T-helper 1 cell treated with Interleukin-12 subunit alpha and Interleukin-12 subunit beta and Interleukin-4 antibody, amounts not matched to agents 30 μg/mL and 1 μg/mL, for 36 hours (primary cell): ENCODE measurements around the gene DDX5.

Experiments
- H3K27ac Mint-ChIP-seq: one replicate; pipeline ENCODE4 v1.8.0; 2021; ENCODE audit warnings: mild to moderate bottlenecking, mixed read lengths
- H3K27me3 Mint-ChIP-seq: one replicate; pipeline ENCODE4 v1.8.0; 2021; ENCODE audit warnings: low read depth, mixed read lengths
- H3K36me3 Mint-ChIP-seq: one replicate; pipeline ENCODE4 v1.8.0; 2021; ENCODE audit warnings: low read depth, mixed read lengths
- H3K4me1 Mint-ChIP-seq: one replicate; pipeline ENCODE4 v1.8.0; 2021; ENCODE audit warnings: low read depth, mixed read lengths
- H3K4me3 Mint-ChIP-seq: one replicate; pipeline ENCODE4 v1.8.0; 2021; ENCODE audit warnings: mild to moderate bottlenecking, moderate library complexity, mixed read lengths
- H3K9me3 Mint-ChIP-seq: one replicate; pipeline ENCODE4 v1.8.0; 2021; ENCODE audit warnings: mixed read lengths

Gene DDX5

DNA sequence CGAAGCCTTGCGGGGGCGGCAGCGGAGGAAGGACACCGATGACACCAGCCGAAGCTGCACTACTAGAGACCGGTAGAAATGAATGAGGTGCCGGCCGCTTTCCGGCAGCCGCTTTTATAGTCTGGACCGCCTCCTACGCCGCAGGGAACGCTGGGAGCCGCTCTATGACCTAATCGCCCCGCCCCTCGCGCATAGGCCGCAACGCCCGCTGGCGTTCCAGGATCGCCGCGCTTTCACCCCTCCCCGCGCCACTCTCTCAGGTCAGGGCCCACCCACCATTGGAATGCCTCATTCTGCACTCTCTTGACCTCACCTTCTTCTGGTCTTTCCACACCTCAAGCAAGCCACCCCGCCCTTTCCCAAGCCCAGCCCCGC lies at the start of gene DDX5:
TSS of gene DDX5 (minus strand) at position 89 of the 375 bp plus-strand sequence. CDS start 170 bp downstream, outside the sequence.
- H3K36me3 Mint-ChIP-seq: peaks cover 54% of the 10 kb centered on the region
- H3K9me3 Mint-ChIP-seq: no peaks in the 10 kb centered on the region
- H3K27me3 Mint-ChIP-seq: no peaks in the 10 kb centered on the region
- peak within 1 kb of the TSS; percentile 99 for H3K4me3 Mint-ChIP-seq
- H3K27ac Mint-ChIP-seq: peak within 1 kb of the TSS; percentile 100
- H3K4me1 Mint-ChIP-seq: peaks cover 48% of the 10 kb centered on the region

DNA sequence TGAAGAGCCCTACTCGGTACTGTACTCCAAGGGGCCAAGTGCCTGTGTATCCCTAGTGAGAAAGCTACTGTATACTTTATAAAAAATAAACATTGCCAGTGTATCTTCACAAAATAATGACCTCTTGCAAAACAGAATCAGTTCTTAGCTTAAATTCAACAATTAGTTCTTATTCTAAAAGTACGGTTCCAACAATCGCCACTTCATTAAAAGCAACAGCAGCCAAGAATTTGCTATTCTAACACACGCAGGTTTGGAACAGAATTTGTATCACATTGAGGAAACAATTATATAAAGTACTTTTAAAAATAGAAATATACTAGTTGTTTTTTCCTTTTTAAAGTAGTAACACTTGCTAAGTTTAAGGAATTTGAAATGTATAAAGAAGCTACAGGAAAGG lies 49.2 kb upstream of the DDX5 start:
- Mint-ChIP-seq H3K36me3 (peaks cover 6% of the 10 kb centered on the region), H3K27ac (no peak overlapping the region), H3K9me3 (no peaks in the 10 kb centered on the region), H3K4me1 (no peaks in the 10 kb centered on the region), H3K27me3 (no peaks in the 10 kb centered on the region), H3K4me3 (no peak overlapping the region)

DNA sequence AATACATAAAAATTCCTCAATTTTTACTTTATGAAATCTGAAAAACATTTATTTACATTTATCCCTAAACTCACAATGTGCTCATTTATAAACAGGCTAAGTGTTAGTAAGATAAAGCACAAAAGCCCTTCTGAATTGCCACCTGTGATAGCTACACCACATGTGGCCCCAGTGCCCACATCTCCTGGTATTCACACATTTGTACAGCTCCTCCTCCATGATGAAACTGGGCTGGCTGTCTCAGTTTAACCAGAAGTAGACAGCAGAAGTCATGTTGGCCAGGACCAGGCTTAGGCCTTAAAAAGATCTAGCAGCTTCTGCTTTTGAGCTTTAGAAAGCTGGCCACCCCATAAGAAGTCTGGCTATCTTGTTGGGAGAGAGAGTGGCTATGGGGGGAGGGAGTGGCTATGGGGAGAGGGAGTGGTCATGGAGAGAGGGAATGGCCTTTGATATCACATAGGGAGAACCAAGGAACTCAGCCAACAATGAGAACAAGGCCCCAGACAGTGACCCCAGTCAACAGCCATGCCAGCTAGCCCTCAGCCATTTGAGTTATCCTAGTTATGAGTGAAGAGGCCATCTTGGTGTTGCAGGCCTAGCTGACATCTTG lies 48.0 kb upstream of the DDX5 start:
- Mint-ChIP-seq H3K27me3 (no peaks in the 10 kb centered on the region), H3K9me3 (no peaks in the 10 kb centered on the region), H3K4me3 (no peak overlapping the region), H3K27ac (no peak overlapping the region), H3K4me1 (no peaks in the 10 kb centered on the region), H3K36me3 (peaks cover 8% of the 10 kb centered on the region)

DNA sequence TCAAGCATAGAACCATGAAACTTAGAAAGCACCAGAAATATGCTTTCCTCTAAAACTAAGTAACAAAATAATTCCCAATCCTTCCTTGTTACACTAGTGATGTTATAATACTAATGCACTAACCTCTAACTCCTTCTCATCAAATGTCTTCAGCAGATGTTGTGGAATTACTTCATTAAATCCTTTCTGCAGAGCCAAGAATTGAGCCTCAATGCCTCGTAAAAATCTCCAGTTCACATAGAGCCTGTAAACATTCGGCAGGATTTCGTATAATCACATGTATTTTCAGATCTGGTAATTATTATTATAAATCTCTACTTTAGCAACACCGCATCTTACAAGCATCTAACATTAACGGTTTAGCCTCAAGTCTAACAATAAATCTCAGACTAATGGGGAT lies 45.4 kb upstream of the DDX5 start:
- no peak overlapping the region for H3K27ac Mint-ChIP-seq
- no peak overlapping the region for H3K4me3 Mint-ChIP-seq

DNA sequence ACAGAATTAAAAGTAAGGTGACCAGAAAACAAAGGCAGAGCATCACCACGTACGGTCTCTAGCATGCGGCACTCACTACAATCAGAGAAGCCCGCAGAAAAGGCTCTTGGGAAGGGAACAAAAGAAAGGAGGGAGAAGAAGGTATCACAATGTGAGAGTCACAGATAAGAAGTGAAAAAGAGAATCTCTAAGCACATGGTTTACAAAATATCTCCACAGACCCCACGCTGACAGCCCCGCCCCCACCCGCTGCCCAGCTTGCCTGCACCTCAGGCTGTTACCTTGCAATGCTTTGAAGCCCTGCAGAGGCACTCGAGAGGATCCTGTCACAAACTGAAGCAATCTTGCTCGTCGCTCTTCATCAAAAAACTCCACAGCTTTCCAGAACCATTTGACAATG lies 41.2 kb upstream of the DDX5 start:
- Mint-ChIP-seq H3K27ac (no peak overlapping the region), H3K4me3 (no peak overlapping the region), H3K4me1 (no peaks in the 10 kb centered on the region), H3K36me3 (peaks cover 16% of the 10 kb centered on the region), H3K9me3 (no peaks in the 10 kb centered on the region), H3K27me3 (no peaks in the 10 kb centered on the region)

More for the DNA sequence above, 45.4 kb upstream of the DDX5 start:
- Mint-ChIP-seq H3K9me3 (no peaks in the 10 kb centered on the region), H3K4me1 (no peaks in the 10 kb centered on the region), H3K36me3 (peaks cover 12% of the 10 kb centered on the region), H3K27me3 (no peaks in the 10 kb centered on the region)

DNA sequence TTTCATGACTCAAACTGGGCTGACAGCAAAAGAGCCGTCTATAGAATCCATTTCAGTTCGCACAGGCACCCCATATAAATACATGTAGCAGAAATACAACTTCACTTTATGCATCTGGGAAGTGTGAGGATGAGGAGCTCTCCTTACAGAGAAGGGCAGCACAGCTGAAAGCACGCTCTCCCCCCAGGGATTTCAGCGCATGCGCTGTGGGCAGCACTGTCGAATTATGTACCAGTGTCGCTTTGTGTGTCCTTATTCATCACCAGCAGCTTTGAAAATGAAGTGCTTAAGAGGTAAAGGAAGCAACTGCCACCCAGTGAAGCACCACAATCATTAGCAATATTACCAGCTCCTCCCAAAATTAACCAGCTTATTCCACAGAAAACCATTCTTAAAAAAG lies 40.6 kb upstream of the DDX5 start:
- peaks cover 16% of the 10 kb centered on the region for H3K36me3 Mint-ChIP-seq
- H3K4me3 Mint-ChIP-seq: no peak overlapping the region
- no peak overlapping the region for H3K27ac Mint-ChIP-seq
- H3K4me1 Mint-ChIP-seq: no peaks in the 10 kb centered on the region
- no peaks in the 10 kb centered on the region for H3K27me3 Mint-ChIP-seq
- H3K9me3 Mint-ChIP-seq: no peaks in the 10 kb centered on the region

DNA sequence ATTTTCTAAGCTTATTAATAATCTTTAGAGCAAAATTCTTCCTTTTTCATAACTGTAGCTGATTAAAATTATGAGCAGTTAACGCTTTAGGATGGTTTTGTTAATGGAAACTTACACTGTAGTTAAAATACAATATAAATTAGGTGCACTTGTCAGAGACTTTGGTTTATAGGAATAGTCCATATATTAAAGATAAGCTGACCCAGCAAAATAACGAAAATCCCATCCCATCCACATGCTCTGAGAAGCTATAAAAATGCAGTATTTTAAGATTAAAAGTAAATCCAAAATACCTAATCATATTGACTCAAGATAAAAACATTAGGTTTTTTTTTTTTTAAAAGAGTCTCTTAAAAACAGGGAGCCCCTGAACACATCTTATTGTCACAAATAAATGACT lies 38.7 kb upstream of the DDX5 start:
- Mint-ChIP-seq H3K36me3 (peaks cover 13% of the 10 kb centered on the region), H3K9me3 (no peaks in the 10 kb centered on the region), H3K4me1 (no peaks in the 10 kb centered on the region), H3K27me3 (no peaks in the 10 kb centered on the region), H3K4me3 (no peak overlapping the region), H3K27ac (no peak overlapping the region)

DNA sequence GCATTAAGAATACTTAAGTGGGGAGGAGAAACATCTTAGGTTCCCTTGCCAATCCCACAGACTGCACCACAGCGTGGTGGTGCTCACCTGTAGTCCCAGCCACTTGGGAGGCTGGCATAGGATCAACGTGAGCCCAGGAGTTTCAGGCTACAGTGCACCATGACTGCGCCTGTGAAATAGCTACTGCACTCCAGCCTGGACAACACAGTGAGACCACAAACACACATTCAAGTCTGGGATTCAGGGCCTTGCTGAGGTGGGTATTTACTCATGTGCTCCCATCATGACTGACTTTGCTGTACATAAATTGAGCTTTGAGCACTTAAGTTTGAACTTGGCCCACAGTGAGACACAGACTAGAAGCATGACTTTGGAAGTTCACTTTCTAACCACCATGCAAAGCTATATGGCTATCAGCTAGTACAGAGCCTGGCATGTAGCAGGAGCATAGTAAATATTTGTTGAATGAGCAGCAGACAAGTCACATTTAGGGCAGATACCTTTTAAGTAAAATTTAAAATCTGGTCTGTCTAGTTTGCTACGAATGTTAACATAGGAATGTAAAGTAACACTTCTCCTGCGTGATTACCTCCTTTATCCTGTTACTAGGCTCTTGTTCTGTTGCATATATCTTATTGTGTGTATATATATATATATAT lies 34.2 kb upstream of the DDX5 start:
- no peaks in the 10 kb centered on the region for H3K9me3 Mint-ChIP-seq
- no peak overlapping the region for H3K27ac Mint-ChIP-seq
- no peaks in the 10 kb centered on the region for H3K27me3 Mint-ChIP-seq
- no peaks in the 10 kb centered on the region for H3K4me1 Mint-ChIP-seq
- peaks cover 29% of the 10 kb centered on the region for H3K36me3 Mint-ChIP-seq
- H3K4me3 Mint-ChIP-seq: no peak overlapping the region

DNA sequence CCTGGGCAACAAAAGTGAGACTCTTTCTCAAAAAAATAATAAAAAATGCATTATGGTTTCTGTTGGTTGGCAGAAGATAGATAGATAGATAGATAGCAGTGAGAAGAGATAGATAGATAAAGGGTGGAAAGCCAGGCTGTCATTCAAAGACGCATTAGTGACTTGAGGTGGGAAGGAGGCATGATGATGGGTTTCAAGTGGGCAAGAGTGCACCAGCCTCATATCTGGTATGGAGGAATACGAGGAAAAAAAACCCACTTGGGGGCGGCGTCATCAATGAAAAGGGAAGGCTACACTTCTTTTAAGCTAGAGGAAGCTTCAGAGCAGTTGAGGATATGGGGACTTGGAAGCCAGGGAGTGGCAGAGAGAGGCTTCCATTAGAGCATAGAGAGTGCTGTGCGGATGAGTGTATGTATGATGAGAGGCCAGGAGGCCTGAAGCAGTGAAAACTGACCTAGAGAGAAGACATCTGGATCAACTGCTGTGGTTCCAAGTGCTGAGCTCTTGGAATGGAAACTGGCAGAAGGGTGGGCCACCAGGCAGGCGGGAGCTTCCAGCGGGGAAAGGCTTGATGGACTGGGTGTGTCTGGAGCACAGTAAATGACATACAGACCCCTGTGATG lies 32.5 kb upstream of the DDX5 start:
- no peaks in the 10 kb centered on the region for H3K27me3 Mint-ChIP-seq
- no peak overlapping the region for H3K27ac Mint-ChIP-seq

DNA sequence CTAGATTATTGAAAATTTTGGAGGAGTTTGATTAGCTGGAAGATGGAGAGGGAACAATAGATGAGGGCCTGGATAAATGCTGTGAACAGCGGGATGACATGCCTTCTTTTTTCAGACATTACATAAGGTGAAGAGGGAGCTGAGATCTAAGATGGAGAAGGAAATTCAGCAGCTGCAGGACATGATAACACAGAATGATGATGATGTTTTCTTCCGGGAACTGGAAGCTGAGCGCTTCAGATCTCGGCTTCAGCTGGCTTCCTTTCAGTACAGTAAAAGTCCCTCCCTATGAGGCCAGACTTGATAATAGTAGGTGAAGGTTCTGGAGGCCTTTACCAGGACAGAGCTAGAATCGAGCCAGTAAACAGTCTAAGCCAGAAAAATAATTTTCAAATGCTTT lies 31.4 kb upstream of the DDX5 start:
- Mint-ChIP-seq H3K4me3 (no peak overlapping the region), H3K36me3 (peaks cover 30% of the 10 kb centered on the region), H3K4me1 (peaks cover 2% of the 10 kb centered on the region), H3K27me3 (no peaks in the 10 kb centered on the region), H3K27ac (no peak overlapping the region), H3K9me3 (no peaks in the 10 kb centered on the region)

More for the DNA sequence above, 32.5 kb upstream of the DDX5 start:
- Mint-ChIP-seq H3K4me3 (no peak overlapping the region), H3K9me3 (no peaks in the 10 kb centered on the region), H3K4me1 (no peaks in the 10 kb centered on the region), H3K36me3 (peaks cover 29% of the 10 kb centered on the region)

DNA sequence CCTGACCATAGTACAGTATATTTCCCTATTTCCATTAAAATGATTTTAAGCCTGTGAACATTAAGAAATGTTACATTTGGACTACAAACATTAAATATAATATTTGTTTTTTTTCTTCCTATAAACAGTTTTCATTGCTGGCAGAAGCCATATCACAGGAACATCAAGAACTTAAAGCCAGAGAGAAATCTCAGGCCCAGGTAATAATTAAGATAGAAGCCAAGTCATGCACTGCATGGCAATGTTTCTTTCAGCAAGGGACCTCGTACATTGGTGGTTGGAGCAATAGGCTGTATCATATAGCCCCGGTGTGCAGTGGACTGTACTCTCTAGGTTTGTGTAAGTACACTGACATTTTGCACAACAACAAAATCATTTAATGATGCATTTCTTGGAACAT lies 30.8 kb upstream of the DDX5 start:
- H3K27me3 Mint-ChIP-seq: no peaks in the 10 kb centered on the region
- H3K36me3 Mint-ChIP-seq: peaks cover 34% of the 10 kb centered on the region
- no peak overlapping the region for H3K27ac Mint-ChIP-seq
- H3K9me3 Mint-ChIP-seq: no peaks in the 10 kb centered on the region
- H3K4me1 Mint-ChIP-seq: peaks cover 2% of the 10 kb centered on the region
- H3K4me3 Mint-ChIP-seq: no peak overlapping the region

DNA sequence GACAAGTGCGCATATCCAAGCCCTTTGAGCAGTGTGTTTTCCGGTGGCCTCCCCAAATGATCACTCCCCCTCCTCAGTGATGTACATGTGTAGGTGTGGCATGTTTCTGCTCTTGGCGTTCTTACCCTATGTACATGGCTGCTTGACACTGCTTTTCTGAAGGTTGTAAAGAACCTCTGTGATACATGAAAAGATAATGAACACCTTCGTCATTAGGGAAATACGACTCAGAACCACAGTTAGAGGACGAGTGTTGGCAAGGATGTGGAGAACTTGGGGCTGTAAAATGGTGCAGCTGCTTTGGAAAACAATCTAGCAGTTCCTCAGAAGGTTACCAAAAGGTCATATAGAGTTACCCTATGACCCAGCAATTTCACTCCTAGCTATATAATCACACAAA lies 29.3 kb upstream of the DDX5 start:
- peaks cover 38% of the 10 kb centered on the region for H3K36me3 Mint-ChIP-seq

DNA sequence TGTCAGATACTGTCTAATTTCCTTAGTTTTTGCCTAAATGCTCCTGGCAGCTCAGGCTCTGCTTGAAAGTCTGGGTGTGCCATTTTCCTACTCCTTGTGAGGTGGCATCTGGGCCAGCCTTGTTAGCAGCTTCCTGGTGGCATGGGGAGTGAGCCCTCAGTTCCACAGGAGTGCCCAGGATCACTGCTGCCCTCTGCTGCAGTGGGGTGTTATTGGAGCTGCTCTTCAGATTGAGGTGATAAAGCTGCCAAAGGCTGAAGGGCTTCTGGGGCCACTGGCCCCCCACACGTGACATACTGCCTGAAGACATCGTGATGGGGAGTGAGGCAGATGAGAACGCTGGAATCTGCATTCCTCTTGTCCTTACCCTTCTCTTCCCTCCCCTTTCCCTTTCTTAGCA lies 28.1 kb upstream of the DDX5 start:
- H3K27ac Mint-ChIP-seq: no peak overlapping the region

More for the DNA sequence above, 29.3 kb upstream of the DDX5 start:
- Mint-ChIP-seq H3K4me3 (no peak overlapping the region), H3K4me1 (peaks cover 2% of the 10 kb centered on the region), H3K27ac (no peak overlapping the region), H3K9me3 (no peaks in the 10 kb centered on the region), H3K27me3 (no peaks in the 10 kb centered on the region)

DNA sequence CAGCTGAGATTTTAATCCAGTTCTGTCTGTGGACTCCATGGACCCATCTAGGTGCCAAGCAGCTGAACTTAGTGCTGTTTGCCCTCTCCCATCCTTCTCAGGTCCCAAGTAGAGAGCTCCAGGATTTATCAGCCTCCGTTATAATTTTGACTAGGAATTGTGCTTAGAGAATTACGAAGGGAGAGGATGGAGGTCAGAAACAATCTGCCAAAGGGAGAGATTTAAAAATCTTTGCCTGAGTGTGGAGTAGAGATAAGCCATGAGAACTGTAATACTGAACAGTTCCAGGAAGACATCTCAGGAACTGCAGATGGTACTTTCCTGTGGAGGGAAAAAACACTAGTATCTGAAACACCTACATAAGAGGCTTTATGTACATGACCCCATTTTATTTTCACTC lies 27.7 kb upstream of the DDX5 start:
- H3K27me3 Mint-ChIP-seq: no peaks in the 10 kb centered on the region
- H3K4me3 Mint-ChIP-seq: no peak overlapping the region
- no peaks in the 10 kb centered on the region for H3K9me3 Mint-ChIP-seq
- peaks cover 2% of the 10 kb centered on the region for H3K4me1 Mint-ChIP-seq
- H3K27ac Mint-ChIP-seq: peak overlapping the region; percentile 2
- H3K36me3 Mint-ChIP-seq: peaks cover 41% of the 10 kb centered on the region

More for the DNA sequence above, 28.1 kb upstream of the DDX5 start:
- H3K4me3 Mint-ChIP-seq: no peak overlapping the region
- H3K27me3 Mint-ChIP-seq: no peaks in the 10 kb centered on the region
- no peaks in the 10 kb centered on the region for H3K9me3 Mint-ChIP-seq
- H3K4me1 Mint-ChIP-seq: peaks cover 2% of the 10 kb centered on the region
- peaks cover 42% of the 10 kb centered on the region for H3K36me3 Mint-ChIP-seq

DNA sequence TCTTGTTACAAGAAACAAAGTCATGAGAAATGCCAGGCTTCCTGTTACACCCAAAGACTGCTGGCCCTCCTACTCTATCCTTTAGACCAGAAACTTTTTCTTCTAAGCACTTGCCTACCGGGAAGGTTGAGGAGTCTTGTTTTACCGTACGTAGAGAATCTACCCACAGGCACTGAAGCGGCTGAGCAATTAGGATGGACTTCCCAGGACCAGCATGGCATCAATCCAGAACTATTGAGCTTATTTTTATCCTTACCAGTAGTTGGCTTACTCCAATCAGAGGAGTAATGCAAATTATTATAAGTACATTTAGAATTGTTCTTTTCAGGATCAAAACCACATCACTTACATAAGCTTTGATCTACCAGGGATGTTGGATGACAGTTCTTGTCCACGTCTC lies 26.3 kb upstream of the DDX5 start:
- Mint-ChIP-seq H3K36me3 (peaks cover 41% of the 10 kb centered on the region), H3K27ac (no peak overlapping the region), H3K9me3 (no peaks in the 10 kb centered on the region), H3K4me3 (no peak overlapping the region), H3K4me1 (peaks cover 2% of the 10 kb centered on the region), H3K27me3 (no peaks in the 10 kb centered on the region)
